ENCODE measurements around the gene TLL2.
"Not testable (repeated sequence)": the region's sequence is repeated elsewhere in the genome, so short reads cannot be mapped to it uniquely, and the experiment has no call there.

TLL2 gene

DNA sequence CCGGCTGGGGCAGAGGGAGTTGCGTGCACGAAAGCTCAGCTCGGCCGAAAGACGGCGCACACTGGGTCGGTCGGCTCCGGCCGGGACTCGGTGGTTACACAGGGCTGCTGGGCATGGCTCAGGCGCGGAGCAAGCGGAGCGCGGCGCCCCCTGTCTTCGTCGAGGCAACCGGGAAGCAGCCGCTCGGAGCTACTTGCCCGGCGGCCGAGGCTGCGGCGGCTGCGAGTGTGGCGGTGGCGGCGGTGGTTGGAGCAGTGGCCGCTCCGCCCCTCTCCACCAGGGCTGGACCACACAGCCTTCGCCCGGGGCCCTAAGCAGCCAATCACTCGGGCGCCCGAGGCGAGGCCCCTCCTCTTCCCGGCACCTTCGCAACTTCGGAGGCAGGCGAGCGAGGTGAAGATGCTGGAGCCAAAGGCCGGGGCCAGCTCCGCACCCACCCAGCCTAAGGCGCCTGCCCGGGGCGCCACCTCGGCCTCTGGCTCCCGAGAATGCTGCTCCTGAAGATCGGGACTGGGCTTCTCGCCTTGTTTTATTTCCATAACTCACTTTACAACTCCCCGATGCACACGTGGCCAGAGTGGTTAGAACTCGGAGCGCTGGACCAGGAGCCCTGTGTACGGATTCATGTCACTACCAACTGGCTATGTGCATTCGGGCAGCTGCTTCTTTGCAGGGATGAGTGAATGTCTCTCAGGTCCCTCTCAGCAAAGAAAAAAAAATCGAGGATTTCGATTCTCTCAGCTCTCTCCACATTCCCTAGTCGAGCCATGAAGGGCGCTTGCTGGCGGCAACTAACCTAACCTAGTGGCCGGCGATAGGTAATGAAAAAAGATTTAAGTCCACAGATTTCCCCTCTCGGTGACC is at the start of gene TLL2:
TSS of gene TLL2 (minus strand) at position 229 of the 864 bp plus-strand sequence. CDS start 241 bp downstream, outside the sequence.
- DNase-seq (ENCODE audit: low spot score), result peak; percentile 85

DNA sequence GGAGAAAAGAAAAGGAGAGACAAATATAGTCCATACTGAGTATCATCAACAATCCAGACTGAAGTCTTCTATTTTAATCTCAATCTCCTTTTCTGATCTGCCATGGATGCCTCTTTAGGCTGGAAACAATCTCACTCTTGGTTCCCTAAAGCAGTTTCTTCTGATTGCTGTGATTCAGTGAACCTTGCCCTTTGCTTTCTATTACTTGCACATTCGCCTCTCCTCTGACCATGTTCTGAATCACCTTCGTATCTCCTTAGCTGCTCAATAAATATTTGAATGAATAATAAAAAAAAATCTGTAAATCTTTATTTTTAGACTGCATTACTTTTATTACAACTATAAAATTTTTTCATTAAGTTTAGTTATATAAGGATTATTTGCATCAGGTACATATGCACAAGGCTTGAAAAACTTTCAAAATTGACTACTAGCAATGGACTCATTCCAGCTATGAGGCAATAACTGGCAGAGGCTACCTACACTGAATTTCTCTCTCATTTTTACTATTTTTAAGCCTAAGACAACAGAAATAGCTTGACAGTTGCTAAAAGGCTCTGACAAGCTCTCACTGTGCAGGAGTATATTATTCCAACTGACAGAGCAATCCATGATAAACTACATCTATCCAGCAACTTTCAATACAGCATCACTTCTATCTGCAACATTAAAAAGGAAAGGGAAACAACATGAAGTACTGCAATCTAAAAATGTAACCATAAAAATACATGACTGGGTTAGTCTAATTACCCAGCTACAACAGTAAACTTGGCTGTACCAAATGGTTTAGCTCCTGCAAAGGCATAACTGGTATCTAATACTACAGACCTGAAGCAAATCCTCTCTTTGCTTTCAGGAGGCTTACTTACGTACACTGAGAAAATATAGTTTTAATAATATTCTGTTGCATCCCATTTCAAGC is 47.5 kb upstream of the TLL2 start:
- no peak for DNase-seq (ENCODE audit: low spot score)

DNA sequence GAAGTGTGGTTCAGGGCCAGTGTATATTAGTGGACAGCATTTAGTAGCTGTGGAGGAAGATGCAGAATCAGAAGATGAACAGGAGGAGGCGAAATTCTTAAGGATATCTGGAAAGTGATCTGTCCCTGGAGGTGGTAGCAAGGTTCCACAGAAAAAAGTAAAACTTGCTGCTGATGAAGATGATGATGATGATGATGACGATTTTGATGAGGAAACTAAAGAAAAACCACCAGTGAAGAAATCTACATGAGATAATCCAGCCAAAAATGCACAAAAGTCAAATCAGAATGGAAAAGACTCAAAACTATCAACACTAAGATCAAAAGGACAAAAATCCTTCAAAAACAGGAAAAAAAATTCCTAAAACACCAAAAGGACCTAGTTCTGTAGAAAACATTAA is 46.8 kb upstream of the TLL2 start:
- no peak for DNase-seq (ENCODE audit: low spot score)

DNA sequence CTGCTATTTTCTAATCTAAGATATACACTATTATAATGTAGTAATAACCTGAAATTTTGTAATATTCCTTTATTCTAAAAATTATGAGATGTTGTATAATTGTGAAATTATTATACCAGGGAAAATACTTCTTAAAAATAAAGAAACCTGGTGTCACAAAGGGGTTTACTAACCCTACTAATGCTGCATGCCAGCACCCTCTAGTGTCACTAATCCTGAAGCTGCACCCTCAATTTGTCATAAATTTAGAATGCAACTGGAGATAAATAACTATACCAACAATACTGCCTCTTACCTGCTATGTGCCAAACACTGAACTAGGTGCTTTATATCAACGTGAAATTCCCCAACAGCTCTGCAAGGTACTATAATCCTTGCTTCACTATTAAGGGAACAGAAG is 42.3 kb upstream of the TLL2 start:
- no peak for DNase-seq (ENCODE audit: low spot score)

DNA sequence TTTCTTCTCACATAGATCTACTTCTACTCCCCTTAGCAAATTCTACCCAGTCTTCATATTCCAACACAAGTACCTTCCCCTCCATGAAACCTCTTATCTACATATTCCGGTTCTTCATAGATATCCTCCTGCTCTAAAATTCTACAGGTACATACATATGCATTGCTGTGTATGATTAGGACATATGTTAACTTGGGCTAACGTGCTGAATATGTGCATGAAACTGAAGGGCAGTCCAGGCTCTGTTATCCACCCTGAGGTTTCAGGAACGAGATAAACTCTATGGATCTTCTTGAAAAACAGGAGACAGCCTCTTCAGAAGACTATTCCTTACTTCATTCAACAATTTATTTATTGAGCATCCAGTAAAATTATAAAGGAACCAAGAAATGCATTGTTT is 41.6 kb upstream of the TLL2 start:
- no peak for DNase-seq (ENCODE audit: low spot score)

DNA sequence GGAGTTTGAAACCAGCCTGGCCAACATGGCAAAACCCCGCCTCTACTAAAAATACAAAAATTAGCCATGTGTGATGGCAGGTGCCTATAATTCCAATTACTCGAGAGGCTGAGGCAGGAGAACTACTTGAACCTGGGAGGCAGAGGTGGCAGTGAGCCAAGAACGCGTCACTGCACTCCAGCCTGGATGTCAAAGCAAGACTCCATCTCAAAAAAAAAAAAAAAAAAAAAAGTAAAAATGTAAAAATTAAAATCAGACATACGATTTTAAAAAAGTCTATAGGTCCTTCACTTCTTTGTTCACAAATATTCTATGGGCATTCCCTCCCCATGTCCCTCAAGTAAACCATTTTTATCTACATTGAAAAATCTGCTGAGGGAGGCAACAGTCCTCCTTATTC is 34.9 kb upstream of the TLL2 start:
- DNase-seq (ENCODE audit: low spot score), result no peak

DNA sequence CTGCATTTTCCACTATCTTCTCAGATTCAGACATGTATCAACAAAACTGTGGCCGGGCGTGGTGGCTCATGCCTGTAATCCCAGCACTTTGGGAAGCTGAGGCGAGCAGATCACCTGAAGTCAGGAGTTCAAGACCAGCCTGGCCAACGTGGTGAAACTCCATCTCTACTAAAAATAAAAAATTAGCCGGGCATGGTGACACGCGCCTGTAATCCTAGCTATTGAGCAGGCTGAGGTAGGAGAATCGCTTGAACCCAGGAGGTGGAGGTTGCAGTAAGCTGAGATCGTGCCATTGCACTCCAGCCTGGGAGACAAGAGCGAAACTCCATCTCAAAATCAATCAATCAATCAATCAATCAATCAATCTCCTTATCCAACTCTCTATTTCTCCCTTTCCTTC is 31.8 kb upstream of the TLL2 start:
- not testable (repeated sequence) for DNase-seq (ENCODE audit: low spot score)

DNA sequence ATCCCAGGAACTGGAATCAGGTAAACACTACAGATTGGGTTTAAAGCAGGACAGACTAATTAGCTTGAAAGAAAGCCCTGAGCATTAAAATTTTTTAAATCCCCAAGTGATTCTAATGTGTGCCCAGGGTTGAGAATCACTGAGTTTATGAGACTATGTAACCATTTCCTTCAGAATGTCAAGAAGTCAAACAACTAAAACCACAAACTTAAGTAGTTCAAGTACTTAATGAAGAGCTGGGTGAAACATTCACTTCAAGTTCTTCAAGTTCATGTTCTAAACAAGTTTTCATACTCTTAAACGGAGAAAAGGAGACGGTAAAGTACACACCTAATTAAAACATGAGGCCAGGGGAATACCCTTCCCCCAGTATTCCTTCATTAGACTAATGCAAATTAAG is 28.2 kb upstream of the TLL2 start:
- no peak for DNase-seq (ENCODE audit: low spot score)

DNA sequence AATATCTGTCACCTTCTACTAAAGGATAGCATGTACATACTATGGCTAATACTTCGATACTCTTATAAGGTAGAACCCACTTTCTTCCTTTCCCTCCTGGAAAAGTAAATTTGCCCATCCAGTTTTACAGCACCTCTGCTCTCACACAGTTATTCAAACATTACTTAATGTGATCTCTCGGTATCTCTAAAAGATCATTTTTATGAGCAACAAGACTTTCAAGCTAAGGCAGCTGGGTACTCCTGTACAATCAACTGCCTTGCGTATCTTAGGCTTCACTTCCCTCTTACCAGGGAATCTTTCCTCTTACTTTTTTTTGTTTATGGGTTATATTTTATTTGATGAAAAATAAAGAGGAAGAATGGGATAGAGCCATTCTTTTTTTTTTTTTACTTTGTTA is 26.5 kb upstream of the TLL2 start:
- no peak for DNase-seq (ENCODE audit: low spot score)

DNA sequence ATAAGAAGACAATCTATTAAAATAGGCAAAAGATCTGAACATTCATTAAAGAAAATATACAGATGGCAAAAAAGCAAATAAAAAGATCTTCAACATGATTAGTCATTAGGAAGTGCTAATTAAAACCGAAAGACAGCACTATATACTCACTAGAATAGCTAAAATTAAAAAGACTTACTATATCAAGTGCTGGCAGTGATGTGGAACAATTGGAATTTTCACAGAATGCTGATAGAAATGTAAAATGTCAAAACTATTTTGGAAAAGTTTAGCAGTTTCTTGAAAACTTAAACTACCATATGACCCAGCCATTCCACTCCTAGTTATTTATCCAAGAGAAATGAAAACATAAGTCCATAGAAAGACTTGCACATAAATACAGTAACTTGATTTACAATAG is 25.0 kb upstream of the TLL2 start:
- DNase-seq (ENCODE audit: low spot score), result no peak

DNA sequence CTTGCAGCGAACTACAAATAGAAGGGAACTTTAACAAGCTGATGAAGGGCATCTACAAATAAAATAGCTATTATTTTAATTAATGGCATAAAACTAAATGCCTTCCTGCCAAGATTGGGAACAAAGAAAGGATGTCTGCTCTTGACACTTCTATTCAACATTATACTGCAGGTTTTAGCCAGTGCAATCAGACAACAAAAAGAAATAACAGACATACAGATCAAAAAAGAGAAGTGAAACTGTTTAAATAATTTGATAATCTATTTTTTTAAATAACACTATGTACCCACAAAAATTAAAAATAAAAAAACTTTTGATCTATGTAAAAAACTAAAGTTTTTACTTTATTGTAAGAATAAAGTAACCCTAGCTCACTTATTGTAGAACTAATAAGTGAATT is 22.4 kb upstream of the TLL2 start:
- no peak for DNase-seq (ENCODE audit: low spot score)

DNA sequence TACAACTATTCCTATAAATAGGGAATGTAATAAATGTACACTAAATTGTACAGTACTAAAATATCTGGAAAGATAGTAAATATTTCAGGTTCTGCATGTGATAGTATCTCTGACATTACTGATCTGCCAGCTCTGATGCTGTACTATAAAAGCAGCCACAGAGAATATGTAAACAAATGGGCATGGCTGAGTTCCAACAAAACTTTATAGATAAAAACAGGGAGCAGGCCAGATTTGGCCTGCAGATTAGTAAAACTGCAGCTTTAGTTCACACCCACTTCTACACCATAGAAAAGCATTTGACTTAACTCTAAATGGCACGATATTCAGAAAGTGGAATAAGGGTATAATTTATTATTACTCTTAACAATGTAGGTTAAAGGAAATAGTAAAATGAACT is 18.8 kb upstream of the TLL2 start:
- no peak for DNase-seq (ENCODE audit: low spot score)

DNA sequence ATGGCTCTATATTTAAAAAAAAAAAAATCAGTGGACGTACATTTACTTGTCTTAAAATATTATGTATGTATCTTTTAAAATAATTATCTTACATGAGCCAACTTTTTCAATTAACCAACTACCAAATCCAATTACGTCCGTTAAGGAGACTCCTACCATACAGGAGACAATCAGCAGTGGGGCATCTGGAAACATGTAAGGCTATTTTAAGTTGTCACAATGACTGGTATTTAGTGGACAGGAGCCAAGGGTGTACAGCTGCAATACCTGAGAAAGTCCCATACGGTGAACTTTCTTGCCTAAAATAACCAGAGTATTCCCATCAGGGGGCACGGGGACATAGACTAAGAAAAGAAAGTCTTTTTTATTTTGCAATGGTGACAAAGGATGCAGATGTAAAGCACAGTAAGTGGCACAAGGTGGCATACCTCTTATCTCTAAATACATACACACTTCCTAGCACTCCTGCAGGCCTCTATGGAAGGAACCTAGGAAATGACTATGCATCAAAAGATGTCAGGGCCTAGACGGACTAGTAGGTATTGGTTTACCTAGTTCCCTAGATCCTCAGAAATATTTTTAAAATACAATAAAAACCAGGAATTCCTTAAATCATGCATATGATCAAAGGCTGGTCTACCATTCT is 16.0 kb upstream of the TLL2 start:
- DNase-seq (ENCODE audit: low spot score), result no peak

DNA sequence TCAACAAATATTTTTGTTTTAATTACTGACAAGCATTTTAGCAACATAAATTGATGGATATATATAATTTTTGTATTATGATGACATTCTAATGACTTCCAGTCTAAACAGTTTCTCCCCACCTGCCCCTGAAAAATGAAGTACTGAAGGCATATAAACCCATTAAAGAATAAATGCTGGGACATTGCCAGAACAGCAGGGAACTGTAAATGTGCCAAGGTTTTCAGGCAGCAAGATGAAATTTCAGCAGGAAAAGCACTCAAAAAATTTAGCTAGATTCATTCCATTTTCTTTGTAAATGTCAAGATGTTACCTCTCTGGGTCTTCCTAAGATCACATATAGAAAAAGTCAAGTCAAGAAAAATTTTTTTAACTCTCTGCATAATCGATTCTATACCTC is 11.0 kb upstream of the TLL2 start:
- no peak for DNase-seq (ENCODE audit: low spot score)

DNA sequence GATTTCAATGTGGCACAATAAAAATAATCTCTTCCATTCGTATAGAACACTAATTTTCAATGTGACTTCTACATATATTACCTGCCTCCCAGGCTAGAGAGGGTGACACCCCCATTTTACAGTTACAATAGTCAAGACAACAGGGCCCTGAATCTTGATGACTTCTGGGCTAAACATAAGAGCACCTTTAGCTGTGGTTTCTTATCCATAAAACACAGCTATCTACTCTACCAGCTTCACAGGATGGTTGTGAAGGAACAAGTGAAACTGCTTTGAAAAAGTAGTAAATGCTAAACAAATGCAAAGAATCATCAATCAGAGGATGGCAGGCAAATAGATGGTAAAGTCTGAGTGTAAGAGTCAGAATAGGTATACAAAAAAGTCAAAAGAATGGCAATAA is 3.6 kb upstream of the TLL2 start:
- no peak for DNase-seq (ENCODE audit: low spot score)

DNA sequence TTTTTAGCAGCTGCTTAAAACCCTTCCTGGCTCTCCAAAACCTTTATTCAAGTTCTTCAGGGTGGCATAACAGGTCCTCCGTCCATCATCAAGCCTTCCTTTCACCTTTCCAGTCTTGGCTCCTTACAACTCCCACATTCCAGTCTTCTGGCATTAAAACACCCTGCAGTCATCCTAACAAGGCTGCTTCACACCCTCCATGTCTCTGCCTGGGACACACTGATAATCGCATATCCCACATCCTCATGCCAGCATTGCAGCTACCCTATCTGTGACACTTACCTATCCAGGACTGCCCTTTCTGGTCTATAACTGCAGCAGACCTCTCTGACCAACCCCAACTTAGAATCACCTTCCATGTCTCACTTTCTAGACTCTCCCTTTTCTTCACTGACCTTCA is 2.6 kb upstream of the TLL2 start:
- no peak for DNase-seq (ENCODE audit: low spot score)

DNA sequence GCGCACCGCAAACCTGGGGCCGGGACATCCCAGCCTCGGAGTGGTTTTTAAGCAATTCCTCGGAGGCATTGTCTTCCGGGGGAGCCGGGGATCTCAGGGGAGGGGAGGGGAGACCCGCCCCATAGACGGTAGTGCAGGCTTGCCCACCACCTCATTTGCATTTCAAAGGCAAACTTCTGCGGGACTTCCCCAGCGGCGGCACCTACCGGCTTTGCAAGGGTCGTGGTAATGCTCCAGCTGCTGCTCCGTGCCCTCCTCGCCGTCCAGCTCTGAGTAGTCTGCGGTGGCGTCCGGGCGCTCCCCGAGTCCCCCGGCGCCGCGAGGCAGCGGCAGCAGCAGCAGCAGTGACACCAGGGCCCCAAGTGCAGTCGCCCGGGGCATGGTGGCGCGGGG is 425 bp downstream of the TLL2 start:
- DNase-seq (ENCODE audit: low spot score), result no peak

DNA sequence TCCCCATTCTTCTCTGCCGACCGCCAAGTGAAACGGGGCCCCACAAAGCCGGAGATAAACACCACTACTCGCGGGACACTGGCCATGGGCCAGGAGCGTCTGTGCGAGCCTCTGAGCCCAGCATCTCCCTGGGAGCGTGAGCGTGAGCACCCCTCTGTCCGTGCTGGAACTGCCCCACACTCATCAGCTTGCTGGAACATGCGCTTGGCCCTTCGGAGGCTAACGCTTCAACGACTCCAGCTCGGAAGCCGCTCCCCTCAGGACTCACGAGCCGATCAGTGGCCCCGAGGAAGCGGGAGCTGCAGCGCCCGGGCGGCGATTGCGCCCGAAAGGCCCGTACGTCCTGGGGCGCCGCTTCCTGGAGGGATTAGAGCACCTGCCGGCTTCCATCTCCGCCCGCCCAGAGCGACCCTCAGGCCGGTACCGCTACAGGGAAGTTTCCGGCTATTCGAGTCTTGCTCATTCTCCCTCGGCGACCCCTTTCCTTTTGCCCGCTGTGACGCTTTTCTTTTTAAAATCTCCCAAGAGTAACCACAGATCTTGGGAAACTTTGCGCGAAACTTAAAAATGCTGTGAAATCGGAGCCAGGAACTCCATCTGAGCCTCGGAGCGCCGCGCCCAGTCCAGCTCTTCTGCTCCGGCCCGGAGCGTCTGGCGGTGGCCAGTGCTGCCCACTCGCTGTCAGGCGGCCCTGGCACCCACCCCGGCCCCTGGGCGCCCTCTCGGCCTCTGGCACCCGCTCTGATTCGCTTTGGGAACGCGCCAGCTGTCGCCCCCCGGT is 1.0 kb downstream of the TLL2 start:
- no peak for DNase-seq (ENCODE audit: low spot score)

DNA sequence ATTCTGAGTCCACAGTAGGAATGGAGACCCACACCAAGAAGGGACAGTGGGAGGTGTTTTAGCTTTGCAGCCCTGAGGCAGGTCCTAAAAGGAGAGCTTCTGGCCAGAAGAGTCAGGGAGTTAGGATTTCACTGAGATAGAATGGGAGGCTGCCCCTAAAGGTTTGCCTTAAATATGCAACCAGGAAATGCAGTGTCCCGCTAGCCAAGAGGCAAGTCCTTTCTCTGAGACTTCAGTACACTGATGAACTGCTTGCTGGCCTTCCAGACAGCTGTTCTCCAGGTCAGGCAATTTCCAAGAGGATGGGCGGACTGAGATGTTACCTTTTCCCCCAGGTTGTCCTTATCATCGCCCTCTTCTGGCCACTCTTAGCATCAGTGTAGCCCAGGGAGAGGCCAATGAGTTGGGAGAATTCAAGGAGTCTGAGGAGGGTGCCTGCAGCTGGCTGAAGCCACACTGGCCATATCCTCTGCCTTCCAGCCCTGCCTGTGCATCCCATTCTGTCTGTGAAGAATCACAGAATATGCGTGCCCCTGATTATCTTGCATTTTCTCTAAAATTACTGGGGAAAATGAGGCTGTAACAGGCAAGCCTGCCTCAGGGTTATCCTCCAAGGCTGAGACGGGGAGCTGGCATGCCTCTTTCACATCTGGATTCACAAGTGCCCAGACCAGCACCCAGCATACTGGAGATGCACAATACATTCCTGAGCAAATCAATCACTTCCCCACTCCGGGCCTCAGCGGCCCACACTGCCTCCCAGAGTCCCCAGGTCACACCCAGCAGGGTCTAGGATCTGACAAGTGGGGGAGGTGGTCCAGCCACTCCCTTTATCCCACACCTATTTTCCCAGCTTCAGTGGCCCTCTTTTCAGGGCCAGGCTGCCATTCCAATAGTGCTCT is 2.4 kb downstream of the TLL2 start:
- no peak for DNase-seq (ENCODE audit: low spot score)

DNA sequence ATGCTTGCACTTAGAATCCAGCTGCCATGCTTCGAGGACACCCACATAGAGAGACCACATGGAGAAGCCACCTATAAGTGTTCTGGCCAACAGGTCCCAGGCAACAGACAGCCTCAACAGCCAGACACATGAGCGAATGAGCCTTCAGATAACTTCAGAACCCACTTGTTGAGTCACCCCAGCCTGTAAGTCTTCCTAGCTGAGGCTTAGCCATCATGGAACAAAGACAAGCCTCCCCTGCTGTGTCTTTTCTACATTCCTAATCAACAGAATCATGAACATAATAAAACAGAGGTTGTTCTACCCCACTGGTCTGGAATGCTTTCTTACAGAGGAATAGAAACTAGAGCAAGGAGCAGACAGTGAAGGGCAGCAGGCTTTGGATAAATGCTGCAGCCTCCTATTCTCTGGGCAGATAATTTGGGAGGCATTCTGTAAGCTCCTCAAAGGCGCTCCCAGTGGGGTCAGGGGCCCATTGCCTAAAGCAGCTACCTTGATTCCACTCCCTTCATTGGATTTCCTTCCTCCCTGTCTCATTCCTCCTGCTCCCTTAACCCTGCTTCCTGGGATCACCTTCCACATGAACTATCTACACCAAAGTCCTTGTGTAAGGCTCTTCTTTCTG is 4.6 kb downstream of the TLL2 start:
- DNase-seq (ENCODE audit: low spot score), result no peak
